Measurements from ENCODE around the gene TMEM120B. TPM values are rescaled to one million over a fixed set of nuclear protein-coding genes. Genes with fewer than 3 reads are reported as not detected.

Gene TMEM120B
- total and polyA plus RNA-seq, 2 of the 13 experiments (the other 11 are each of a cell fraction or from before 2014, with no cell fraction given), result 7.1 to 12.9 TPM

DNA sequence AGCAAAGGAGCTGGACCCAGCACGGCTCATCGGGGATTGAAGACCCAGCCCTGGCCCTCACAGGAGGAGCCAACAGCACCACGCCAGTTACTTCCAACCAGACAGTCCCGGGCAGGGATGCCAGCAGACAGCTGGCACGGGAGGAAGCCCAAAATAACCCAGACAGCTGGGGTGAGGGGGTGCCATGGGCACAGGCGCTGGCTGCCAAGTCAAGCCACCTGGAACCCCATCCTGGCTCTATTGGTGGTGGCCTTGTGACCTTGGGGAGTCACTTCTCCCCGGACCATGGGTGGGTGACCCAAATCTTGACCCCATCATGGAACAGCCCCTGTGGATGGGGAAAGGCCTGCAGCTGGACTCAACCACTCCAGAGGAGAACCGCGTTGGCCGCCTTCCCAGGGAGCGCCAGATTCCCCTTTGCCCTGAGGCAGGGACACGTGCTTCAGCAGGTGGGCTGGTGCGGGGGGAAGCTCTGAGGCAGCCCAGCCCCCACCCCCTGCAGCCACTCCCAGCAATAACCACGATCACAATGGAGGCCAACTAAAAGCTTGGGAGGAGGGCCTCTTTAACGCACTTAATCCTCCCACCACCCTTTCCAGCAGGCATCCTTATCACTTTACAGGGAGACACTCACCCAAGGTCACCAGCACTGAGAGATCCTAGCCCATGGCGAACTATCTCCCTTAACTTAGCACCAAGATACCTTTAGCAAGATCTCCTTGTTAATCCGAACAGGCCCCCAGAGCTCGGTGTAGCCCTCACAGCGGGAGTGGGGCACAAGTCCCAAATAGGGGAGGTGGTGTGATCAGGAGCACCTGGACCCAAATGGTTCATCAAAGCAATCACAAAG, 85.6 kb downstream of the TMEM120B start (continued):
- no peak; a peak in 1 of 4 replicates for TF ChIP-seq EP300 (IDR thresholded peaks at IDR 0.05; ENCODE audit: low read depth in 2 of 2, low read length in 2 of 2)
- no peak for TF ChIP-seq EP300 (CRISPR knock-in tag; IDR thresholded peaks at IDR 0.05; ENCODE audit: borderline replicate concordance)
- TF ChIP-seq ZNF496 (CRISPR knock-in tag; IDR thresholded peaks at IDR 0.05; ENCODE audit: insufficient replicate concordance), result no peak
- peak; percentile 64; the same call in 1 of the 2 replicates for TF ChIP-seq PRDM10 (CRISPR knock-in tag; IDR thresholded peaks at IDR 0.05; ENCODE audit: low read depth)
- TF ChIP-seq ZNF850 (CRISPR knock-in tag; conservative IDR thresholded peaks at IDR 0.05), result no peak
- no peak for TF ChIP-seq ZZZ3 (CRISPR knock-in tag; IDR thresholded peaks at IDR 0.05; ENCODE audit: borderline replicate concordance)
- no peak for TF ChIP-seq CHCHD3 (CRISPR knock-in tag; IDR thresholded peaks at IDR 0.05)
- TF ChIP-seq TOPORS (CRISPR knock-in tag; IDR thresholded peaks at IDR 0.05), result no peak
- TF ChIP-seq ZSCAN30 (CRISPR knock-in tag; IDR thresholded peaks at IDR 0.05), result no peak
- TF ChIP-seq RORA (CRISPR knock-in tag; IDR thresholded peaks at IDR 0.05), result no peak
- 0 out of 2 replicates have a peak, but pooled peaks have one; percentile 33 for TF ChIP-seq TBX2 (CRISPR knock-in tag; IDR thresholded peaks at IDR 0.05; ENCODE audit: borderline replicate concordance)
- TF ChIP-seq NRL (CRISPR knock-in tag; IDR thresholded peaks at IDR 0.05; ENCODE audit: borderline replicate concordance), result peak; percentile 74; the same call in 1 of the 2 replicates
- TF ChIP-seq PCBP1 (IDR thresholded peaks at IDR 0.05; ENCODE audit: borderline replicate concordance, low read depth, low read length), result 0 out of 2 replicates have a peak, but pooled peaks have one; percentile 47
- TF ChIP-seq GATAD2A (CRISPR knock-in tag; IDR thresholded peaks at IDR 0.05), result peak; percentile 55; the same call in 1 of the 2 replicates
- TF ChIP-seq, protein P1, sequence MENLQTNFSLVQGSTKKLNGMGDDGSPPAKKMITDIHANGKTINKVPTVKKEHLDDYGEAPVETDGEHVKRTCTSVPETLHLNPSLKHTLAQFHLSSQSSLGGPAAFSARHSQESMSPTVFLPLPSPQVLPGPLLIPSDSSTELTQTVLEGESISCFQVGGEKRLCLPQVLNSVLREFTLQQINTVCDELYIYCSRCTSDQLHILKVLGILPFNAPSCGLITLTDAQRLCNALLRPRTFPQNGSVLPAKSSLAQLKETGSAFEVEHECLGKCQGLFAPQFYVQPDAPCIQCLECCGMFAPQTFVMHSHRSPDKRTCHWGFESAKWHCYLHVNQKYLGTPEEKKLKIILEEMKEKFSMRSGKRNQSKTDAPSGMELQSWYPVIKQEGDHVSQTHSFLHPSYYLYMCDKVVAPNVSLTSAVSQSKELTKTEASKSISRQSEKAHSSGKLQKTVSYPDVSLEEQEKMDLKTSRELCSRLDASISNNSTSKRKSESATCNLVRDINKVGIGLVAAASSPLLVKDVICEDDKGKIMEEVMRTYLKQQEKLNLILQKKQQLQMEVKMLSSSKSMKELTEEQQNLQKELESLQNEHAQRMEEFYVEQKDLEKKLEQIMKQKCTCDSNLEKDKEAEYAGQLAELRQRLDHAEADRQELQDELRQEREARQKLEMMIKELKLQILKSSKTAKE (CRISPR knock-in tag; IDR thresholded peaks at IDR 0.05; ENCODE audit: borderline replicate concordance), result no peak
- peak; percentile 70 for TF ChIP-seq ZFX (CRISPR knock-in tag; IDR thresholded peaks at IDR 0.05; ENCODE audit: low read depth)
